Bronchial epithelial cell (primary cell): ENCODE data around the gene SAMD3. TPM values are rescaled to one million over a fixed set of nuclear protein-coding genes. Genes with fewer than 3 reads are reported as not detected.

ENCODE experiments used
- DNase-seq: peaks from one replicate; pipeline ENCODE4 v3.0.0-alpha.2; 2010; ENCODE audit warnings: low read depth
- FAIRE-seq: peaks from 2 replicates; lab custom pipeline; 2011; peaks lifted over from hg19 to GRCh38; lab: Jason Lieb, UNC
- H3K27me3 ChIP-seq: 2 replicates; pipeline ENCODE4 v1.5.1; 2011; ENCODE audit warnings: low read length; ENCODE audit not compliant: control insufficient read depth, insufficient read depth
- H3K36me3 ChIP-seq: 2 replicates; pipeline ENCODE4 v1.5.1; 2011; ENCODE audit warnings: low read length; ENCODE audit not compliant: control insufficient read depth, insufficient read depth
- H3K4me3 ChIP-seq: 2 replicates; pipeline ENCODE4 v1.5.1; 2011; ENCODE audit warnings: mild to moderate bottlenecking, low read depth, low read length, control low read depth
- total RNA-seq: library from RNA; depleted of rRNA; stranded (reverse); fragments of >200 nt; gene quantifications from 2 replicates; pipeline ENCODE4 v1.2.1, GENCODE V29; 2014
- TF ChIP-seq, protein P1 (sequence below): IDR thresholded peaks from 2 replicates; pipeline ENCODE4 v1.5.1; 2011; ENCODE audit warnings: mild to moderate bottlenecking, moderate library complexity, low read length, control low read depth, inconsistent platforms; ENCODE audit not compliant: insufficient read depth, severe bottlenecking

Gene SAMD3
- total RNA-seq, 1 donor from 2014 or later, result not detected

DNA sequence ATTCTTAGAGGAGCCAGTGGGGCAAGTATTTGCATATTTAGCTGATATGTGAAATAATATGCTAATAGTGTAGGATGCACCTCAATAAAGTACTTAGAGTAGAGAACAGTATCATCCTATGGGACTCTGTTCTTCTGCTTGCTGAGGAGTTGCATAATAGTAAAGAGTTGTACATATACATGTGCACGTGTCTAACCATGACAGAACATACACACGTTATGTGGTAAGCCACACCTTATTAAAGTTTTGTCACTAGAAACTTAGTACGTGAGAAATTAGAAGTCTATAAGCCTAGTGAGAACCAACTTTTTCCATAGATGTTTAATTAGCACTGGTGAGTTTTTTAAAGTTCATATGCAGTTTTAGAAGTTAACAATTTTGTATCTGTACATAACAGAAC lies 123.6 kb downstream of the SAMD3 start:
- TF ChIP-seq, protein P1, sequence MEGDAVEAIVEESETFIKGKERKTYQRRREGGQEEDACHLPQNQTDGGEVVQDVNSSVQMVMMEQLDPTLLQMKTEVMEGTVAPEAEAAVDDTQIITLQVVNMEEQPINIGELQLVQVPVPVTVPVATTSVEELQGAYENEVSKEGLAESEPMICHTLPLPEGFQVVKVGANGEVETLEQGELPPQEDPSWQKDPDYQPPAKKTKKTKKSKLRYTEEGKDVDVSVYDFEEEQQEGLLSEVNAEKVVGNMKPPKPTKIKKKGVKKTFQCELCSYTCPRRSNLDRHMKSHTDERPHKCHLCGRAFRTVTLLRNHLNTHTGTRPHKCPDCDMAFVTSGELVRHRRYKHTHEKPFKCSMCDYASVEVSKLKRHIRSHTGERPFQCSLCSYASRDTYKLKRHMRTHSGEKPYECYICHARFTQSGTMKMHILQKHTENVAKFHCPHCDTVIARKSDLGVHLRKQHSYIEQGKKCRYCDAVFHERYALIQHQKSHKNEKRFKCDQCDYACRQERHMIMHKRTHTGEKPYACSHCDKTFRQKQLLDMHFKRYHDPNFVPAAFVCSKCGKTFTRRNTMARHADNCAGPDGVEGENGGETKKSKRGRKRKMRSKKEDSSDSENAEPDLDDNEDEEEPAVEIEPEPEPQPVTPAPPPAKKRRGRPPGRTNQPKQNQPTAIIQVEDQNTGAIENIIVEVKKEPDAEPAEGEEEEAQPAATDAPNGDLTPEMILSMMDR, result no peak
- Histone ChIP-seq H3K36me3 (no peaks in the 10 kb centered on the region), H3K4me3 (no peak overlapping the region), H3K27me3 (no peaks in the 10 kb centered on the region)
- FAIRE-seq (no peak), DNase-seq (no peak)

DNA sequence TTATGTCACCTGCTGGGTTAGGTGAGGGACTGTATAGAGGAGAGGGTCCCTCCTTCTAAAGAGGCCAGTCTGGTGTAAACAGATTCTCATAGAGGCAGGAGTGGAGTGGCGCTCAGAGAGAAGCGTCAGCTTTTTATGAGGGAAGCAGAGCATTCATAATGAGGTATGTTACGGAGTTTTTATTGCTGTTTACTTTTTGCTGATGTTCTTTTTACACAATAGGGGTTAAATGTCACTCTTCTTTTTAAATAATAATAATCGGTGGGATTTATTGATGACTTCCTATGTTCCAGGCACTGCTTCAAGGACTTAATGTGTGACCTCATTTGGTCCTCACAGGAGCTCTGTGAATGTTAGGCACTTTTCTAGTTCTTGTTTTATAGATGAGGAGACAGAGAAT lies 124.4 kb downstream of the SAMD3 start:
- Histone ChIP-seq H3K36me3 (no peaks in the 10 kb centered on the region), H3K4me3 (no peak overlapping the region), H3K27me3 (no peaks in the 10 kb centered on the region)
- DNase-seq (no peak), FAIRE-seq (no peak)
- TF ChIP-seq, protein P1, result no peak

Other genes starting within 250 kb of the SAMD3 start
- gene L3MBTL3, start 204.4 kb downstream of the SAMD3 start, total RNA-seq, result 7.3 and 12.1 TPM in 2 replicates
- gene TMEM200A, start 143.1 kb upstream of the SAMD3 start, total RNA-seq, result 0.26 and 0.79 TPM in 2 replicates